H1 (cell line): ENCODE results near the gene CSNK2B. TPM values are rescaled to one million over a fixed set of nuclear protein-coding genes. Genes with fewer than 3 reads are reported as not detected.

Experiments used
- CTCF ChIA-PET: fragments of 300-600 bp; sonication (Branson Sonifier 250); formaldehyde crosslinking; loops from one replicate; lab custom pipeline; 2021; ENCODE audit not compliant: partially characterized antibody; lab: Charles Lee
- POLR2A ChIA-PET: fragments of 300-600 bp; sonication (Branson Sonifier 250); formaldehyde crosslinking; loops from one replicate; lab custom pipeline; 2021; ENCODE audit warnings: inconsistent platforms; ENCODE audit not compliant: partially characterized antibody; lab: Charles Lee
- DNase-seq, 2 experiments: peaks; one replicate each; pipeline versions ENCODE4 v3.0.0 to v3.0.0-alpha.2; 2010 to 2022; ENCODE audit warnings: low spot score in 2 of 2, low read depth in 1 of 2, mixed read lengths in 1 of 2
- FAIRE-seq: peaks from 2 replicates; lab custom pipeline; 2011; peaks lifted over from hg19 to GRCh38; lab: Jason Lieb, UNC
- H2AFZ ChIP-seq: 2 replicates; pipeline ENCODE4 v1.8.1; 2012; ENCODE audit warnings: low read length, inconsistent platforms
- H2AK5ac ChIP-seq: 2 replicates; pipeline ENCODE4 v1.6.1; 2013; ENCODE audit warnings: low read depth, low read length
- H2BK120ac ChIP-seq: replicated peaks from 2 replicates; pipeline ENCODE3; 2013; ENCODE audit warnings: low read depth, low read length, inconsistent platforms
- H2BK12ac ChIP-seq: 2 replicates; pipeline ENCODE4 v1.6.1; 2013; ENCODE audit warnings: low read depth, low read length
- H2BK15ac ChIP-seq: 2 replicates; pipeline ENCODE4 v1.6.1; 2013; ENCODE audit warnings: low read length
- H2BK20ac ChIP-seq: 2 replicates; pipeline ENCODE4 v1.6.1; 2013; ENCODE audit warnings: low read length
- H2BK5ac ChIP-seq: 2 replicates; pipeline ENCODE4 v1.6.1; 2013; ENCODE audit warnings: low read depth, low read length
- H3K14ac ChIP-seq: 2 replicates; pipeline ENCODE4 v1.6.1; 2013; ENCODE audit warnings: inconsistent platforms; ENCODE audit not compliant: insufficient read length
- H3K18ac ChIP-seq: 2 replicates; pipeline ENCODE4 v1.6.1; 2013; ENCODE audit warnings: low read length; ENCODE audit errors: extremely low read depth
- H3K23ac ChIP-seq: 2 replicates; pipeline ENCODE4 v1.6.1; 2013; ENCODE audit warnings: inconsistent platforms; ENCODE audit not compliant: insufficient read length
- H3K23me2 ChIP-seq: 2 replicates; pipeline ENCODE4 v1.6.1; 2013; ENCODE audit warnings: low read depth, low read length
- H3K27ac ChIP-seq: 2 replicates; pipeline ENCODE4 v1.6.1; 2011; ENCODE audit warnings: low read depth, low read length, inconsistent platforms
- H3K27me3 ChIP-seq, 4 experiments: replicated peaks in 1 of 4; 1 replicate in 1 of 4; 2 replicates in 3 of 4; pipeline versions ENCODE4 v1.6.1 to v1.8.1; 2011 to 2013; ENCODE audit warnings: low read length in 3 of 4, mild to moderate bottlenecking in 3 of 4, inconsistent platforms in 2 of 4, mixed read lengths in 2 of 4, moderate library complexity in 1 of 4; ENCODE audit not compliant: control insufficient read depth in 3 of 4, insufficient read depth in 3 of 4; ENCODE audit errors: extremely low read depth in 1 of 4
- H3K36me3 ChIP-seq, 4 experiments: 2 replicates each; pipeline versions ENCODE4 v1.6.1 to v1.8.1; 2011 to 2013; ENCODE audit warnings: mild to moderate bottlenecking in 4 of 4, low read length in 3 of 4, moderate library complexity in 2 of 4, control low read depth in 1 of 4, inconsistent platforms in 1 of 4; ENCODE audit not compliant: insufficient read depth in 4 of 4, control insufficient read depth in 2 of 4
- H3K4ac ChIP-seq: replicated peaks from 2 replicates; pipeline ENCODE3; 2013; ENCODE audit warnings: low read length, low read depth, mixed read lengths, inconsistent platforms; ENCODE audit not compliant: insufficient read length
- H3K4me1 ChIP-seq, 4 experiments: replicated peaks in 1 of 4; 1 replicate in 1 of 4; 2 replicates in 3 of 4; pipeline versions ENCODE4 v1.6.1 to v1.8.1; 2011 to 2013; ENCODE audit warnings: low read length in 3 of 4, inconsistent platforms in 2 of 4, mixed read lengths in 1 of 4; ENCODE audit not compliant: insufficient read depth in 4 of 4, control insufficient read depth in 3 of 4
- H3K4me2 ChIP-seq, 2 experiments: 2 replicates each; pipeline versions ENCODE4 v1.6.1 to v1.8.1; 2011 to 2013; ENCODE audit warnings: low read depth in 2 of 2, low read length in 2 of 2, control low read depth in 1 of 2, inconsistent platforms in 1 of 2, mild to moderate bottlenecking in 1 of 2; ENCODE audit not compliant: insufficient read depth in 1 of 2
- H3K4me3 ChIP-seq, 4 experiments: fragments of 200-600, 300-600 bp in 1 of 4; sonication (generic), shearing (Covaris generic), sonication (Bioruptor Twin) in 1 of 4; 2 replicates each; pipeline versions ENCODE4 v1.5.1 to v1.8.1; 2011 to 2016; ENCODE audit warnings: low read length in 4 of 4, low read depth in 3 of 4, control low read depth in 2 of 4, inconsistent platforms in 2 of 4, mild to moderate bottlenecking in 2 of 4, mixed read lengths in 1 of 4, moderate library complexity in 1 of 4; ENCODE audit not compliant: insufficient read depth in 2 of 4; ENCODE audit errors: extremely low read depth in 1 of 4
- H3K56ac ChIP-seq: replicated peaks from 2 replicates; pipeline ENCODE3; 2013; ENCODE audit warnings: low read depth, mild to moderate bottlenecking, mixed read lengths, low read length, inconsistent platforms; ENCODE audit not compliant: insufficient read length
- H3K79me1 ChIP-seq: 2 replicates; pipeline ENCODE4 v1.6.1; 2013; ENCODE audit warnings: low read depth, low read length, control low read depth
- H3K79me2 ChIP-seq, 2 experiments: 2 replicates each; pipeline versions ENCODE4 v1.6.1 to v1.8.1; 2012 to 2013; ENCODE audit warnings: low read length in 2 of 2, mild to moderate bottlenecking in 2 of 2, inconsistent platforms in 1 of 2; ENCODE audit not compliant: insufficient read depth in 2 of 2, control insufficient read depth in 1 of 2
- H3K9ac ChIP-seq, 4 experiments: replicated peaks in 1 of 4; 1 replicate in 1 of 4; 2 replicates in 3 of 4; pipeline versions ENCODE4 v1.6.1 to v1.8.1; 2011 to 2013; ENCODE audit warnings: low read depth in 3 of 4, low read length in 3 of 4, control low read depth in 2 of 4, mild to moderate bottlenecking in 2 of 4, moderate library complexity in 2 of 4, inconsistent platforms in 1 of 4; ENCODE audit errors: extremely low read depth in 1 of 4
- H3K9me3 ChIP-seq, 2 experiments: 2 replicates each; pipeline versions ENCODE4 v1.6.1 to v1.8.1; 2012 to 2013; ENCODE audit warnings: mild to moderate bottlenecking in 2 of 2, moderate library complexity in 2 of 2, control low read depth in 1 of 2, inconsistent platforms in 1 of 2, low read depth in 1 of 2, low read length in 1 of 2, mixed read lengths in 1 of 2; ENCODE audit not compliant: insufficient read depth in 2 of 2
- H4K20me1 ChIP-seq, 2 experiments: replicated peaks in 1 of 2; 2 replicates each; pipeline versions ENCODE3 to v1.8.1; 2011 to 2013; ENCODE audit warnings: inconsistent platforms in 2 of 2, low read length in 2 of 2, mild to moderate bottlenecking in 1 of 2; ENCODE audit not compliant: insufficient read depth in 2 of 2, control insufficient read depth in 1 of 2
- H4K5ac ChIP-seq: 2 replicates; pipeline ENCODE4 v1.6.1; 2013; ENCODE audit warnings: low read length, low read depth, mixed read lengths, inconsistent platforms; ENCODE audit not compliant: insufficient read length
- H4K8ac ChIP-seq: 2 replicates; pipeline ENCODE4 v1.8.0; 2013; ENCODE audit warnings: mild to moderate bottlenecking, moderate library complexity, low read length, inconsistent platforms; ENCODE audit not compliant: insufficient read depth; ENCODE audit errors: extremely low read depth
- H4K91ac ChIP-seq: replicated peaks from 2 replicates; pipeline ENCODE3; 2013; ENCODE audit warnings: low read length, mixed read lengths, inconsistent platforms; ENCODE audit not compliant: insufficient read length
- CEBPB ChIP-seq: IDR thresholded peaks from 2 replicates; pipeline ENCODE4 v1.6.1; 2012; ENCODE audit warnings: low read depth, low read length
- E2F6 ChIP-seq: IDR thresholded peaks from 2 replicates; pipeline ENCODE4 v1.6.1; 2012; ENCODE audit warnings: inconsistent platforms
- EGR1 ChIP-seq: IDR thresholded peaks from 2 replicates; pipeline ENCODE4 v1.6.1; 2011; ENCODE audit warnings: low read depth, low read length, borderline replicate concordance
- JUN ChIP-seq: IDR thresholded peaks from 2 replicates; pipeline ENCODE4 v1.6.1; 2011; ENCODE audit warnings: low read depth, mild to moderate bottlenecking, improper control_type of control experiment, low read length
- KDM4A ChIP-seq: IDR thresholded peaks from one replicate; pipeline ENCODE4 v1.7.1; 2012; ENCODE audit warnings: low read depth, mild to moderate bottlenecking, moderate library complexity, low read length, inconsistent platforms; ENCODE audit not compliant: severe bottlenecking
- RAD21 ChIP-seq, 2 experiments: IDR thresholded peaks in 1 of 2; conservative IDR thresholded peaks in 1 of 2; 2 replicates each; pipeline ENCODE4 v1.6.1; 2011; ENCODE audit warnings: low read depth in 2 of 2, low read length in 2 of 2, improper control_type of control experiment in 1 of 2, inconsistent platforms in 1 of 2, mild to moderate bottlenecking in 1 of 2, moderate library complexity in 1 of 2
- RXRA ChIP-seq: IDR thresholded peaks from 2 replicates; pipeline ENCODE4 v1.6.1; 2011; ENCODE audit warnings: low read depth, mild to moderate bottlenecking, low read length, moderate library complexity; ENCODE audit not compliant: insufficient read depth
- SAP30 ChIP-seq: fragments of 300-600 bp; sonication (generic); IDR thresholded peaks from 2 replicates; pipeline ENCODE4 v1.7.1; 2012; ENCODE audit warnings: low read length, moderate library complexity, mild to moderate bottlenecking, inconsistent platforms; ENCODE audit not compliant: insufficient read depth, insufficient replicate concordance
- SIX5 ChIP-seq: IDR thresholded peaks from 2 replicates; pipeline ENCODE4 v1.6.1; 2011; ENCODE audit warnings: mild to moderate bottlenecking, low read depth, low read length
- WGBS, 2 experiments: shearing (Covaris generic) in 1 of 2; methylation state at CpG; one replicate each; pipeline versions ENCODE4 v1.1.6 to v1.1.7; 2013 to 2015; ENCODE audit warnings: low lambda C conversion rate in 2 of 2, mixed read lengths in 2 of 2, inconsistent platforms in 1 of 2, low coverage in 1 of 2, missing lambda C conversion rate in 1 of 2; ENCODE audit not compliant: insufficient replicate concordance in 2 of 2, insufficient coverage in 1 of 2, insufficient read length in 1 of 2; ENCODE audit errors: extremely low coverage in 1 of 2, missing lambda C conversion rate in 1 of 2; 5-methylcytosine and 5-hydroxymethylcytosine counted together
- polyA plus RNA-seq, 7 experiments: library from polyadenylated mRNA; depleted of rRNA in 3 of 7; stranded (reverse) in 5 of 7; unstranded in 2 of 7; fragments of >200 nt in 5 of 7; fragments of 200-250 nt in 2 of 7; gene quantifications; 1 replicate in 5 of 7; 2 replicates in 1 of 7; 4 replicates in 1 of 7; pipeline versions ENCODE4 v1.2.1 to v1.2.3, GENCODE V29; 2011 to 2013; ENCODE audit warnings: missing spikeins in 2 of 7, mixed read lengths in 2 of 7
- total RNA-seq: library from RNA; stranded (reverse); fragmentation: NEBNext Ultra II Directional; extraction: Animal tissue kit (Norgen Biotek cat#: 25700); gene quantifications from 2 replicates; pipeline ENCODE4 v1.2.1, GENCODE V29; 2021

Gene CSNK2B
- total and polyA plus RNA-seq, 2 of the 8 experiments (the other 6 are each of a cell fraction or from before 2014, with no cell fraction given) = 169 to 208 TPM

- no peaks in the 10 kb centered on the region for H3K9me3 ChIP-seq
- ChIA-PET POLR2A (interaction anchor here (0.7 to 3.2 kb wide), 27 partner anchors 9 to 248 kb away, joined by 3 to 36 read pairs (median 4); partner anchors contain the start of genes CLIC1, DDAH2, GPANK1 and HSPA1B), CTCF (interaction anchor here (0.9 to 2.2 kb wide), 7 partner anchors 8 to 37 kb away, joined by 3 to 6 read pairs (median 4); partner anchors contain the start of genes DDAH2 and MSH5)
- 5% methylated on average over 52 of the region's 54 CpGs; no CpG with 5 or more reads in 1 of the 2 experiments for WGBS, 2 experiments
- H2BK12ac ChIP-seq = peak within 1 kb of the TSS; percentile 39; the same call in 1 of the 2 replicates
- H3K27ac ChIP-seq = peak within 1 kb of the TSS; percentile 89; the same call in 1 of the 2 replicates
- peaks cover 2 to 5% (median 3%) of the 10 kb centered on the region in 4 experiments; a peak in 4 of 7 replicates for H3K4me1 ChIP-seq
- H4K8ac ChIP-seq = peak within 1 kb of the TSS; percentile 97
- peak; percentile 95 to 96 for DNase-seq
- peak; percentile 72 for FAIRE-seq
- H3K18ac ChIP-seq = peak within 1 kb of the TSS; percentile 52; the same call in 1 of the 2 replicates
- no peaks in the 10 kb centered on the region for H3K27me3 ChIP-seq
- H3K56ac ChIP-seq = peak within 1 kb of the TSS; percentile 22
- H2BK120ac ChIP-seq = no peak within 1 kb of the TSS
- no peak within 1 kb of the TSS for H2BK20ac ChIP-seq
- no peak within 1 kb of the TSS for H3K14ac ChIP-seq
- peak within 1 kb of the TSS; percentile 81 for H2BK5ac ChIP-seq
- peaks cover 6% of the 10 kb centered on the region for H3K79me1 ChIP-seq
- H2BK15ac ChIP-seq = peak within 1 kb of the TSS; percentile 19; the same call in 1 of the 2 replicates
- peak within 1 kb of the TSS; percentile 65 to 85 (median 80) for H3K9ac ChIP-seq
- no peak within 1 kb of the TSS for H3K4ac ChIP-seq
- H4K91ac ChIP-seq = no peak within 1 kb of the TSS
- peak within 1 kb of the TSS; percentile 69 to 94 (median 90) for H3K4me3 ChIP-seq
- no peak within 1 kb of the TSS for H2AK5ac ChIP-seq
- H2AFZ ChIP-seq = peak within 1 kb of the TSS; percentile 67
- peaks cover 0 to 2% (median under 1%) of the 10 kb centered on the region in 4 experiments; a peak in 3 of 8 replicates for H3K36me3 ChIP-seq
- H3K4me2 ChIP-seq = peak within 1 kb of the TSS; percentile 68 to 82
- H4K5ac ChIP-seq = no peak within 1 kb of the TSS
- H3K79me2 ChIP-seq = peaks cover 0 to 7% of the 10 kb centered on the region in 2 experiments; a peak in 2 of 4 replicates
- no peaks in the 10 kb centered on the region for H4K20me1 ChIP-seq
- no peak within 1 kb of the TSS for H3K23ac ChIP-seq
- peaks cover 8% of the 10 kb centered on the region; the same call in 1 of the 2 replicates for H3K23me2 ChIP-seq
- TF ChIP-seq RAD21 (IDR thresholded peaks at IDR 0.05 in 1 of 2, conservative IDR thresholded peaks at IDR 0.05 in 1 of 2; ENCODE audit: low read depth in 2 of 2, low read length in 2 of 2) = no peak
- no peak for TF ChIP-seq JUN
- no peak for TF ChIP-seq RXRA
- peak; percentile 27; the same call in 1 of the 2 replicates for TF ChIP-seq SIX5
- peak; percentile 66 for TF ChIP-seq KDM4A
- TF ChIP-seq SAP30 = peak; percentile 92
- peak; percentile 100 for TF ChIP-seq CEBPB
- TF ChIP-seq E2F6 = no peak
- TF ChIP-seq EGR1 = no peak
Measured at GRCh38 chr6:31702819-31703716, 37.2 kb downstream of the CSNK2B start, which contains the start of gene ABHD16A. Gene ABHD16A (minus strand): TSS chr6:31703324. CDS start chr6:31703281, 43 bp downstream.
